ENCODE measurements around the gene TMEM33. TPM values are rescaled to one million over a fixed set of nuclear protein-coding genes. Genes with fewer than 3 reads are reported as not detected.

TMEM33 gene
- total RNA-seq, 2 experiments from 2014 or later = 49.2 to 49.4 TPM

- ChIA-PET CTCF (no interaction called here), POLR2A (interaction anchor here (0.7 kb wide), 1 partner anchor 58 kb away, joined by 3 read pairs; no protein-coding TSS in a partner anchor)
- H3K27ac Mint-ChIP-seq = no peak overlapping the region
- no peak for DNase-seq
- H3K4me3 Mint-ChIP-seq = no peak overlapping the region
- H3K9me3 Mint-ChIP-seq = no peaks in the 10 kb centered on the region
- peaks cover 34% of the 10 kb centered on the region for H3K36me3 Mint-ChIP-seq (ENCODE audit: low read depth)
- intact Hi-C loops (cut with micrococcal nuclease) = no loop called here
- ATAC-seq = no peak
- no peak for TF ChIP-seq CTCF (IDR thresholded peaks at IDR 0.05)
- peaks cover 32% of the 10 kb centered on the region for H3K4me1 Mint-ChIP-seq (ENCODE audit: low read depth)
- H3K27me3 Mint-ChIP-seq = no peaks in the 10 kb centered on the region
These were observed 64.1 kb downstream of the TMEM33 start for GRCh38 chr4:41999321-41999720.

- Mint-ChIP-seq H3K27ac (no peak overlapping the region), H3K27me3 (no peaks in the 10 kb centered on the region), H3K9me3 (no peaks in the 10 kb centered on the region), H3K36me3 (ENCODE audit: low read depth) (peaks cover 60% of the 10 kb centered on the region), H3K4me3 (no peak overlapping the region), H3K4me1 (ENCODE audit: low read depth) (peaks cover 25% of the 10 kb centered on the region)
- ATAC-seq = no peak
- no peak for TF ChIP-seq CTCF (IDR thresholded peaks at IDR 0.05)
- ChIA-PET POLR2A (no interaction called here), CTCF (interaction anchor here (0.5 kb wide), 1 partner anchor 12 kb away, joined by 3 read pairs; no protein-coding TSS in a partner anchor)
- no peak for DNase-seq
- intact Hi-C loops (cut with micrococcal nuclease) = no loop called here
These were observed 73.0 kb downstream of the TMEM33 start for GRCh38 chr4:42008011-42008786.

Other genes starting within 250 kb of the TMEM33 start
- not detected for gene PHOX2B, start 186.7 kb upstream of the TMEM33 start, total RNA-seq
- gene DCAF4L1, start 46.3 kb downstream of the TMEM33 start, total RNA-seq = under 1 TPM; 0.31 to 0.41 TPM
- gene SLC30A9, start 55.1 kb downstream of the TMEM33 start, total RNA-seq = 10 to 100 TPM; 42.5 to 51.6 TPM
- gene BEND4, start 217.2 kb downstream of the TMEM33 start, total RNA-seq = 1 to 10 TPM; 1.1 to 1.6 TPM

Measured in activated CD8-positive, alpha-beta T cell treated with anti-CD3 and anti-CD28 coated beads for 36 hours (primary cell).